HG02763 (cell line): ENCODE measurements around the gene TRA2B.

Experiments
- ATAC-seq: cut with Tn5 transposase; IDR thresholded peaks from one replicate; pipeline ENCODE4 v1.9.1; 2021; ENCODE audit warnings: mild to moderate bottlenecking, moderate library complexity; ENCODE audit not compliant: unreplicated experiment

TRA2B gene

GRCh38 chr3:185881926-185882325, 55.9 kb downstream of the TRA2B start:
- no peak for ATAC-seq

- no peak for ATAC-seq
These were observed 57.2 kb downstream of the TRA2B start for GRCh38 chr3:185880600-185880999.

GRCh38 chr3:185878920-185879319, 58.9 kb downstream of the TRA2B start:
- no peak for ATAC-seq

- no peak for ATAC-seq
These were observed 63.7 kb downstream of the TRA2B start for GRCh38 chr3:185874119-185874518.

- no peak for ATAC-seq
These were observed 70.2 kb downstream of the TRA2B start for GRCh38 chr3:185867650-185868049.

- ATAC-seq = no peak
These were observed 70.8 kb downstream of the TRA2B start for GRCh38 chr3:185866995-185867394.

- no peak for ATAC-seq
These were observed 71.3 kb downstream of the TRA2B start for GRCh38 chr3:185866555-185866954.
